ENCODE data around the gene CYLD. TPM values are rescaled to one million over a fixed set of nuclear protein-coding genes. Genes with fewer than 3 reads are reported as not detected.

The CYLD gene
- total RNA-seq (2014; rRNA removed; shearing (Covaris generic)) = 3.5 and 5.2 TPM in 2 replicates

GRCh38 chr16:50741781-50742575 is at the start of gene CYLD:
TSS of gene CYLD (plus strand) at chr16:50742086. CDS start at chr16:50749699, 7,613 bp downstream.
- peak; percentile 99 for DNase-seq (ENCODE audit: low spot score)

- DNase-seq (ENCODE audit: low spot score) = no peak
These were observed 49.3 kb upstream of the CYLD start for GRCh38 chr16:50692644-50692998.

GRCh38 chr16:50692999-50693781 is 48.7 kb upstream of the CYLD start, which contains the start of gene NOD2:
TSS of gene NOD2 (plus strand) at chr16:50693606. CDS start at chr16:50699496, 5,890 bp downstream.
- no peak for DNase-seq (ENCODE audit: low spot score)

- no peak for DNase-seq (ENCODE audit: low spot score)
These were observed 47.7 kb upstream of the CYLD start for GRCh38 chr16:50694206-50694605.

- DNase-seq (ENCODE audit: low spot score) = no peak
These were observed 46.6 kb upstream of the CYLD start for GRCh38 chr16:50695017-50696000.

GRCh38 chr16:50696126-50696525 is 45.8 kb upstream of the CYLD start:
- no peak for DNase-seq (ENCODE audit: low spot score)

GRCh38 chr16:50696575-50697420 is 45.1 kb upstream of the CYLD start:
- DNase-seq (ENCODE audit: low spot score) = peak; percentile 48

- DNase-seq (ENCODE audit: low spot score) = no peak
These were observed 44.5 kb upstream of the CYLD start for GRCh38 chr16:50697421-50697715.

- DNase-seq (ENCODE audit: low spot score) = no peak
These were observed 43.8 kb upstream of the CYLD start for GRCh38 chr16:50697881-50698767.

- no peak for DNase-seq (ENCODE audit: low spot score)
These were observed 42.3 kb upstream of the CYLD start for GRCh38 chr16:50699326-50700159.

GRCh38 chr16:50702725-50703124 is 39.2 kb upstream of the CYLD start:
- DNase-seq (ENCODE audit: low spot score) = no peak

- DNase-seq (ENCODE audit: low spot score) = no peak
These were observed 37.6 kb upstream of the CYLD start for GRCh38 chr16:50704245-50704644.

GRCh38 chr16:50705436-50706110 is 36.3 kb upstream of the CYLD start:
- DNase-seq (ENCODE audit: low spot score) = no peak

- DNase-seq (ENCODE audit: low spot score) = no peak
These were observed 35.6 kb upstream of the CYLD start for GRCh38 chr16:50706250-50706649.

GRCh38 chr16:50708373-50709060 is 33.4 kb upstream of the CYLD start:
- no peak for DNase-seq (ENCODE audit: low spot score)

- DNase-seq (ENCODE audit: low spot score) = no peak
These were observed 32.7 kb upstream of the CYLD start for GRCh38 chr16:50709061-50709684.

- no peak for DNase-seq (ENCODE audit: low spot score)
These were observed 31.9 kb upstream of the CYLD start for GRCh38 chr16:50709980-50710379.

Measured in HT-29 (cell line).